HepG2 (cell line): Measurements from ENCODE around the gene PXK. TPM values are rescaled to one million over a fixed set of nuclear protein-coding genes. Genes with fewer than 3 reads are reported as not detected.

Source experiments
- ATAC-seq: fragments of 200-7000 bp; cut with Tn5 transposase; 3 replicates; pipeline ENCODE4 v1.9.1; 2020; ENCODE audit warnings: mild to moderate bottlenecking, moderate library complexity
- BruUV-seq: library from RNA; stranded (reverse); fragments of 400-500 nt; replicated peaks from 2 replicates; lab custom pipeline; 2021; lab: Mats Ljungman, UMichigan
- CTCF ChIA-PET: fragments of 300-600 bp; formaldehyde crosslinking; extraction: SDS; loops from one replicate; lab custom pipeline; 2021; ENCODE audit warnings: low total read pairs, inconsistent platforms, low intra/inter-chr PET ratio; lab: Yijun Ruan, JAX
- POLR2A ChIA-PET: fragments of 350-600 bp; sonication (Branson Sonifier 250); formaldehyde crosslinking; loops from one replicate; lab custom pipeline; 2020; ENCODE audit warnings: antibody characterized with exemption, inconsistent platforms; lab: Yijun Ruan, JAX
- DNase-seq: peaks from one replicate; pipeline ENCODE4 v3.0.0-alpha.2; 2015; ENCODE audit warnings: low spot score
- FAIRE-seq: peaks from 3 replicates; lab custom pipeline; 2011; peaks lifted over from hg19 to GRCh38; lab: Jason Lieb, UNC
- H2AFZ ChIP-seq: one replicate; pipeline ENCODE4 v1.6.1; 2011; ENCODE audit warnings: low read length, inconsistent platforms
- H3K27ac ChIP-seq: fragments of 300-600 bp; 3 replicates; pipeline ENCODE4 v1.8.0; 2011; ENCODE audit warnings: mixed run types, mild to moderate bottlenecking, mixed read lengths, low read length, inconsistent platforms; ENCODE audit not compliant: insufficient read depth; ENCODE audit errors: extremely low read length
- H3K27me3 ChIP-seq, 2 experiments: fragments of 200-600 bp in 1 of 2; 2 replicates in 1 of 2; 3 replicates in 1 of 2; pipeline versions ENCODE4 v1.6.0 to v1.8.0; 2011; ENCODE audit warnings: low read length in 2 of 2, mild to moderate bottlenecking in 2 of 2, moderate library complexity in 2 of 2, inconsistent platforms in 1 of 2; ENCODE audit not compliant: insufficient read depth in 2 of 2, control insufficient read depth in 1 of 2
- H3K36me3 ChIP-seq, 2 experiments: fragments of 200-600 bp in 1 of 2; replicated peaks in 1 of 2; 2 replicates in 1 of 2; 3 replicates in 1 of 2; pipeline versions ENCODE4 v1.5.1 to v1.8.0; 2011; ENCODE audit warnings: low read length in 2 of 2, inconsistent platforms in 1 of 2; ENCODE audit not compliant: insufficient read depth in 2 of 2, control insufficient read depth in 1 of 2
- H3K4me1 ChIP-seq: 2 replicates; pipeline ENCODE4 v1.5.1; 2012; ENCODE audit warnings: low read length, inconsistent platforms; ENCODE audit not compliant: insufficient read depth
- H3K4me2 ChIP-seq: 2 replicates; pipeline ENCODE4 v1.6.0; 2011; ENCODE audit warnings: low read depth, low read length, inconsistent platforms
- H3K4me3 ChIP-seq, 3 experiments: fragments of 200-600 bp in 1 of 3; sonication (generic), shearing (Covaris generic) in 1 of 3; replicated peaks in 1 of 3; 2 replicates each; pipeline ENCODE4 v1.5.1; 2011 to 2016; ENCODE audit warnings: low read length in 3 of 3, inconsistent platforms in 2 of 3, low read depth in 2 of 3, mild to moderate bottlenecking in 2 of 3, control low read depth in 1 of 3, mixed read lengths in 1 of 3; ENCODE audit not compliant: insufficient read depth in 1 of 3
- H3K79me2 ChIP-seq: one replicate; pipeline ENCODE4 v1.6.1; 2011; ENCODE audit warnings: low read length, inconsistent platforms; ENCODE audit not compliant: insufficient read depth
- H3K9ac ChIP-seq: 2 replicates; pipeline ENCODE4 v1.6.0; 2011; ENCODE audit warnings: mild to moderate bottlenecking, low read depth, low read length, inconsistent platforms; ENCODE audit not compliant: insufficient read depth
- H3K9me3 ChIP-seq: 2 replicates; pipeline ENCODE4 v1.5.1; 2012; ENCODE audit warnings: mild to moderate bottlenecking, low read length
- H4K20me1 ChIP-seq: 2 replicates; pipeline ENCODE4 v1.6.0; 2011; ENCODE audit warnings: inconsistent platforms, mild to moderate bottlenecking, low read length, moderate library complexity; ENCODE audit not compliant: insufficient read depth
- AHR ChIP-seq: IDR thresholded peaks from 2 replicates; pipeline ENCODE4 v1.6.1; 2018; ENCODE audit warnings: missing genetic modification reagents, missing compliant biosample characterization
- CHD2 ChIP-seq: IDR thresholded peaks from 2 replicates; pipeline ENCODE4 v1.6.1; 2011; ENCODE audit warnings: low read depth, low read length, improper control_type of control experiment
- ELF4 ChIP-seq: sonication (generic); formaldehyde crosslinking; IDR thresholded peaks from 2 replicates; pipeline ENCODE4 v1.5.0; 2020; ENCODE audit warnings: missing genetic modification reagents, mild to moderate bottlenecking, moderate library complexity, borderline replicate concordance
- GATA4 ChIP-seq: sonication (generic); IDR thresholded peaks from 2 replicates; pipeline ENCODE4 v1.6.1; 2016; ENCODE audit warnings: antibody characterized with exemption, low read depth, borderline replicate concordance
- GPN1 ChIP-seq: sonication (generic); formaldehyde crosslinking; IDR thresholded peaks from 2 replicates; pipeline ENCODE4 v1.5.1; 2020; ENCODE audit warnings: missing genetic modification reagents, borderline replicate concordance
- HMGA1 ChIP-seq: sonication (generic); formaldehyde crosslinking; conservative IDR thresholded peaks from 2 replicates; pipeline ENCODE4 v1.4.0; 2020; ENCODE audit warnings: missing genetic modification reagents
- KAT8 ChIP-seq: IDR thresholded peaks from 2 replicates; pipeline ENCODE4 v1.6.1; 2016; ENCODE audit warnings: missing genetic modification reagents, missing compliant biosample characterization
- KDM5B ChIP-seq: sonication (generic); formaldehyde crosslinking; IDR thresholded peaks from 2 replicates; pipeline ENCODE4 v1.4.0; 2020; ENCODE audit warnings: missing genetic modification reagents, mild to moderate bottlenecking, borderline replicate concordance
- NFE2L2 ChIP-seq: fragments of 150-350 bp; IDR thresholded peaks from 2 replicates; pipeline ENCODE4 v1.6.1; 2014; ENCODE audit warnings: low read length
- PTBP1 ChIP-seq: fragments of 200-400 bp; formaldehyde crosslinking; IDR thresholded peaks from 2 replicates; pipeline ENCODE4 v1.6.1; 2018; ENCODE audit warnings: low read length, low read depth; ENCODE audit not compliant: poor library complexity, severe bottlenecking
- RARG ChIP-seq: sonication (generic); formaldehyde crosslinking; IDR thresholded peaks from 2 replicates; pipeline ENCODE4 v1.4.0; 2020; ENCODE audit warnings: low read depth, mild to moderate bottlenecking, missing genetic modification reagents
- SIN3A ChIP-seq: IDR thresholded peaks from 2 replicates; pipeline ENCODE4 v1.6.1; 2011; ENCODE audit warnings: low read depth, mild to moderate bottlenecking, control low read depth, low read length, borderline replicate concordance
- SOX5 ChIP-seq: IDR thresholded peaks from 2 replicates; pipeline ENCODE4 v1.6.1; 2016; ENCODE audit warnings: borderline replicate concordance
- TEAD2 ChIP-seq: sonication (generic); formaldehyde crosslinking; IDR thresholded peaks from 2 replicates; pipeline ENCODE4 v1.9.0; 2021; ENCODE audit warnings: missing genetic modification reagents
- ZNF207 ChIP-seq: fragments of 450-650 bp; IDR thresholded peaks from 2 replicates; pipeline ENCODE4 v1.6.1; 2016; ENCODE audit warnings: antibody characterized with exemption, borderline replicate concordance
- ZNF263 ChIP-seq: sonication (generic); formaldehyde crosslinking; IDR thresholded peaks from 2 replicates; pipeline ENCODE4 v1.4.0; 2020; ENCODE audit warnings: missing genetic modification reagents
- WGBS: methylation state at CpG from one replicate; pipeline ENCODE4 v1.1.6; 2017; ENCODE audit warnings: low lambda C conversion rate; 5-methylcytosine and 5-hydroxymethylcytosine counted together
- in situ Hi-C: cut with HindIII; loops from 2 replicates; pipeline ENCODE4 v1.10.0; 2017; ENCODE audit warnings: low pct_unique_long_range_greater_than_20kb; ENCODE audit not compliant: extremely low pct_ligation_motif_present
- intact Hi-C: fragments of 100-400 bp; cut with micrococcal nuclease; formaldehyde crosslinking; loops from one replicate; pipeline ENCODE4 v1.10.0; 2022; ENCODE audit not compliant: unreplicated experiment
- polyA plus RNA-seq, 8 experiments: library from polyadenylated mRNA; depleted of rRNA in 3 of 8; stranded (reverse) in 7 of 8; unstranded in 1 of 8; fragments of >200 nt; fragmentation: Illumina TruSeq in 4 of 8; extraction: Trizol in 4 of 8; gene quantifications; 2 replicates each; pipeline versions ENCODE4 v1.2.1 to v1.2.3, GENCODE V29; 2011 to 2016; ENCODE audit warnings: low read depth in 4 of 8, missing spikeins in 1 of 8, mixed read lengths in 1 of 8; ENCODE audit not compliant: insufficient read depth in 1 of 8
- total RNA-seq, 5 experiments: library from RNA; depleted of rRNA; stranded (reverse); fragments of >200 nt; fragmentation: Illumina TruSeq; extraction: Trizol; gene quantifications; 2 replicates each; pipeline ENCODE4 v1.2.3, GENCODE V29; 2016; ENCODE audit warnings: low read depth in 1 of 5
- TF ChIP-seq, protein P1 (sequence below): sonication (generic); formaldehyde crosslinking; IDR thresholded peaks from 2 replicates; pipeline ENCODE4 v1.4.0; 2020; ENCODE audit warnings: missing genetic modification reagents, borderline replicate concordance

PXK gene
- total and polyA plus RNA-seq, 2 of the 13 experiments (the other 11 are each of a cell fraction or from before 2014, with no cell fraction given) = 6.4 to 18.6 TPM

DNA sequence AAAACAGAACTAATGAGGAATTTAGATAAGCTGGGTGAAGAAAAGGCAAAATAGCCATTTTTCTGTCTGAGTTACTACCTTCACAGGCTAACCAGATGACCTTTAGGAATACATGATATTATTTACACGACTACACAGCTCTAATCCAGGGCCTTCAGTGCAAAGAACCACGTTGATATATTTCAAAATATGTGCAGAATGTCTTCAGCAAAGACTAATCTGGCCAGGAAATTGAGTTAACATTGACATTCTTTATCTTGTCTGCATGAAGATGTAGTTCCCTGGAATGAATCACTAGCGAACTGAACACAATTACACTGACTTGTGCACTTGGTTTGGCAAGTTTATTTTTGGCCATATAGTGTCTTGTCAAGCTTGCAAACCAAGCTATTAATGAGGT, 59.5 kb downstream of the PXK start:
- TF ChIP-seq KDM5B (CRISPR knock-in tag) (no peak), ELF4 (no peak), KAT8 (no peak), AHR (CRISPR knock-in tag) (no peak), NFE2L2 (no peak), HMGA1 (CRISPR knock-in tag) (no peak), TEAD2 (CRISPR knock-in tag) (no peak), GPN1 (CRISPR knock-in tag) (no peak), ZNF207 (no peak), SIN3A (no peak), PTBP1 (no peak), CHD2 (no peak), RARG (CRISPR knock-in tag) (no peak), SOX5 (CRISPR knock-in tag) (no peak), ZNF263 (CRISPR knock-in tag) (no peak), GATA4 (no peak)
- TF ChIP-seq, protein P1, sequence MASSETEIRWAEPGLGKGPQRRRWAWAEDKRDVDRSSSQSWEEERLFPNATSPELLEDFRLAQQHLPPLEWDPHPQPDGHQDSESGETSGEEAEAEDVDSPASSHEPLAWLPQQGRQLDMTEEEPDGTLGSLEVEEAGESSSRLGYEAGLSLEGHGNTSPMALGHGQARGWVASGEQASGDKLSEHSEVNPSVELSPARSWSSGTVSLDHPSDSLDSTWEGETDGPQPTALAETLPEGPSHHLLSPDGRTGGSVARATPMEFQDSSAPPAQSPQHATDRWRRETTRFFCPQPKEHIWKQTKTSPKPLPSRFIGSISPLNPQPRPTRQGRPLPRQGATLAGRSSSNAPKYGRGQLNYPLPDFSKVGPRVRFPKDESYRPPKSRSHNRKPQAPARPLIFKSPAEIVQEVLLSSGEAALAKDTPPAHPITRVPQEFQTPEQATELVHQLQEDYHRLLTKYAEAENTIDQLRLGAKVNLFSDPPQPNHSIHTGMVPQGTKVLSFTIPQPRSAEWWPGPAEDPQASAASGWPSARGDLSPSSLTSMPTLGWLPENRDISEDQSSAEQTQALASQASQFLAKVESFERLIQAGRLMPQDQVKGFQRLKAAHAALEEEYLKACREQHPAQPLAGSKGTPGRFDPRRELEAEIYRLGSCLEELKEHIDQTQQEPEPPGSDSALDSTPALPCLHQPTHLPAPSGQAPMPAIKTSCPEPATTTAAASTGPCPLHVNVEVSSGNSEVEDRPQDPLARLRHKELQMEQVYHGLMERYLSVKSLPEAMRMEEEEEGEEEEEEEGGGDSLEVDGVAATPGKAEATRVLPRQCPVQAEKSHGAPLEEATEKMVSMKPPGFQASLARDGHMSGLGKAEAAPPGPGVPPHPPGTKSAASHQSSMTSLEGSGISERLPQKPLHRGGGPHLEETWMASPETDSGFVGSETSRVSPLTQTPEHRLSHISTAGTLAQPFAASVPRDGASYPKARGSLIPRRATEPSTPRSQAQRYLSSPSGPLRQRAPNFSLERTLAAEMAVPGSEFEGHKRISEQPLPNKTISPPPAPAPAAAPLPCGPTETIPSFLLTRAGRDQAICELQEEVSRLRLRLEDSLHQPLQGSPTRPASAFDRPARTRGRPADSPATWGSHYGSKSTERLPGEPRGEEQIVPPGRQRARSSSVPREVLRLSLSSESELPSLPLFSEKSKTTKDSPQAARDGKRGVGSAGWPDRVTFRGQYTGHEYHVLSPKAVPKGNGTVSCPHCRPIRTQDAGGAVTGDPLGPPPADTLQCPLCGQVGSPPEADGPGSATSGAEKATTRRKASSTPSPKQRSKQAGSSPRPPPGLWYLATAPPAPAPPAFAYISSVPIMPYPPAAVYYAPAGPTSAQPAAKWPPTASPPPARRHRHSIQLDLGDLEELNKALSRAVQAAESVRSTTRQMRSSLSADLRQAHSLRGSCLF (CRISPR knock-in tag) = no peak
- TF ChIP-seq, all 625 proteins: peak for 0
- Histone ChIP-seq H3K4me3 (no peak overlapping the region), H2AFZ (no peak overlapping the region), H3K27me3 (no peaks in the 10 kb centered on the region; a peak in 1 of 5 replicates), H3K9me3 (no peaks in the 10 kb centered on the region), H3K27ac (peak overlapping the region; percentile 21), H3K79me2 (no peaks in the 10 kb centered on the region), H4K20me1 (no peaks in the 10 kb centered on the region), H3K36me3 (peaks cover 6 to 22% of the 10 kb centered on the region in 2 experiments; a peak in 3 of 5 replicates), H3K9ac (no peak overlapping the region), H3K4me2 (no peak overlapping the region), H3K4me1 (peaks cover 14% of the 10 kb centered on the region)
- ATAC-seq (no peak; the same call in 2 of the 3 replicates), DNase-seq (peak; percentile 11), FAIRE-seq (peak; percentile 26)
- POLR2A ChIA-PET = no interaction called here
- 16% methylated on average over 3 of the region's 3 CpGs for WGBS
- intact Hi-C loops = no loop called here
- no TSS peak for BruUV-seq
- in situ Hi-C loops = no loop called here
- CTCF ChIA-PET = no interaction called here
